ENCODE results near the gene ZBTB47.

Gene ZBTB47

GRCh38 chr3:42654331-42655201 lies 1.1 kb downstream of the ZBTB47 start:
- peak; percentile 81 for DNase-seq

- DNase-seq, result peak; percentile 71
These were observed 1.9 kb downstream of the ZBTB47 start for GRCh38 chr3:42655331-42655888.

- peak; percentile 18 for DNase-seq
These were observed 2.6 kb downstream of the ZBTB47 start for GRCh38 chr3:42655980-42656679.

GRCh38 chr3:42656680-42657610 lies 3.4 kb downstream of the ZBTB47 start:
- no peak for DNase-seq

- no peak for DNase-seq
These were observed 4.2 kb downstream of the ZBTB47 start for GRCh38 chr3:42657675-42658074.

GRCh38 chr3:42658091-42658770 lies 4.7 kb downstream of the ZBTB47 start:
- DNase-seq, result peak; percentile 45

GRCh38 chr3:42658771-42659390 lies 5.4 kb downstream of the ZBTB47 start:
- DNase-seq, result peak; percentile 20

- DNase-seq, result peak; percentile 14
These were observed 6.1 kb downstream of the ZBTB47 start for GRCh38 chr3:42659451-42660130.

- DNase-seq, result peak; percentile 20
These were observed 6.7 kb downstream of the ZBTB47 start for GRCh38 chr3:42660131-42660715.

GRCh38 chr3:42660898-42661297 lies 7.4 kb downstream of the ZBTB47 start:
- peak; percentile 22 for DNase-seq

- no peak for DNase-seq
These were observed 8.1 kb downstream of the ZBTB47 start for GRCh38 chr3:42661593-42662022.

- DNase-seq, result peak; percentile 22
These were observed 8.7 kb downstream of the ZBTB47 start for GRCh38 chr3:42662037-42662812.

GRCh38 chr3:42662813-42663535 lies 9.5 kb downstream of the ZBTB47 start:
- DNase-seq, result no peak

GRCh38 chr3:42663581-42664437 lies 10.3 kb downstream of the ZBTB47 start:
- peak; percentile 17 for DNase-seq

GRCh38 chr3:42664438-42664803 lies 10.9 kb downstream of the ZBTB47 start:
- peak; percentile 16 for DNase-seq

GRCh38 chr3:42665050-42665878 lies 11.8 kb downstream of the ZBTB47 start:
- peak; percentile 22 for DNase-seq

- peak; percentile 17 for DNase-seq
These were observed 12.5 kb downstream of the ZBTB47 start for GRCh38 chr3:42666022-42666421.
